Measurements from ENCODE around the gene MRC1. TPM values are rescaled to one million over a fixed set of nuclear protein-coding genes. Genes with fewer than 3 reads are reported as not detected.

Gene MRC1
- total and polyA plus RNA-seq, 2 of the 8 experiments (the other 6 are each of a cell fraction or from before 2014, with no cell fraction given) = 0.03 to 0.06 TPM

DNA sequence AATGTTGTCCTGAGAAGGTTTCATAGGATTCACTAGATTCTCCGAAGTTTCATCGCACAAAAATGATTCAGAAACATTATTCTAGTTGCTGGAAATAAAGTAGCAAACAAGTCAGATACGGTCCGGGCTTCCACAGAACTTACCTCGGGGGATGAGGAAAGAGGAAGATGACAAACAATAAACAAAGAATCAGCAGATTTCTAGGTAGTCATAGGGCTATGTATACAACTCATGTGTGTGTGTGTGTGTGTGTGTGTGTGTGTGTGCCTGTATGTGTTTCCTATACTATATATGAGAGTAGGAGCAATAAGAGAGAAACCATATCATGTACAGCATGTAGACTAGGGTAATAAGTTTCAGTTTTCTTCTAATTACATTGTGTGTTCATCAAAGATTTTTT, 40.7 kb upstream of the MRC1 start:
- Histone ChIP-seq H4K20me1 (replicated peaks in 1 of 2; ENCODE audit: control insufficient read depth in 1 of 2, insufficient read depth in 2 of 2, low read length in 2 of 2) (peaks cover 0 to 2% of the 10 kb centered on the region in 2 experiments), H3K4me1 (replicated peaks in 1 of 4; ENCODE audit: control insufficient read depth in 3 of 4, insufficient read depth in 4 of 4, low read length in 3 of 4) (peaks cover 0 to 4% (median 3%) of the 10 kb centered on the region in 4 experiments; a peak in 2 of 7 replicates), H2BK120ac (replicated peaks; ENCODE audit: low read depth, low read length) (no peak overlapping the region), H2BK20ac (ENCODE audit: low read length) (no peak overlapping the region), H4K91ac (replicated peaks; ENCODE audit: insufficient read length, low read length) (no peak overlapping the region), H3K18ac (ENCODE audit: extremely low read depth, low read length) (no peak overlapping the region), H3K4me3 (ENCODE audit: extremely low read depth in 1 of 4, insufficient read depth in 2 of 4, low read depth in 3 of 4, low read length in 4 of 4) (no peak overlapping the region), H3K23me2 (ENCODE audit: low read depth, low read length) (no peaks in the 10 kb centered on the region), H4K5ac (ENCODE audit: insufficient read length, low read depth, low read length) (no peak overlapping the region), H3K4me2 (ENCODE audit: insufficient read depth in 1 of 2, low read depth in 2 of 2, low read length in 2 of 2) (no peak overlapping the region), H4K8ac (ENCODE audit: extremely low read depth, insufficient read depth, low read length) (no peak overlapping the region), H3K27me3 (replicated peaks in 1 of 4; ENCODE audit: control insufficient read depth in 3 of 4, extremely low read depth in 1 of 4, insufficient read depth in 3 of 4, low read length in 3 of 4) (peaks cover 19 to 29% (median 24%) of the 10 kb centered on the region in 4 experiments), H3K56ac (replicated peaks; ENCODE audit: insufficient read length, low read depth, low read length) (no peak overlapping the region), H3K79me1 (ENCODE audit: low read depth, low read length) (no peaks in the 10 kb centered on the region), H3K4ac (replicated peaks; ENCODE audit: insufficient read length, low read depth, low read length) (no peak overlapping the region), H3K23ac (ENCODE audit: insufficient read length) (no peak overlapping the region), H3K9ac (replicated peaks in 1 of 4; ENCODE audit: extremely low read depth in 1 of 4, low read depth in 3 of 4, low read length in 3 of 4) (no peak overlapping the region), H2BK15ac (ENCODE audit: low read length) (no peak overlapping the region), H3K36me3 (ENCODE audit: control insufficient read depth in 2 of 4, insufficient read depth in 4 of 4, low read length in 3 of 4) (no peaks in the 10 kb centered on the region), H2BK12ac (ENCODE audit: low read depth, low read length) (no peak overlapping the region), H2BK5ac (ENCODE audit: low read depth, low read length) (no peak overlapping the region), H3K27ac (ENCODE audit: low read depth, low read length) (no peak overlapping the region), H2AFZ (ENCODE audit: low read length) (no peak overlapping the region), H2AK5ac (ENCODE audit: low read depth, low read length) (no peak overlapping the region), H3K14ac (ENCODE audit: insufficient read length) (no peak overlapping the region), H3K9me3 (ENCODE audit: insufficient read depth in 2 of 2, low read depth in 1 of 2, low read length in 1 of 2) (peaks cover 0 to 5% of the 10 kb centered on the region in 2 experiments; a peak in 1 of 4 replicates), H3K79me2 (ENCODE audit: control insufficient read depth in 1 of 2, insufficient read depth in 2 of 2, low read length in 2 of 2) (no peaks in the 10 kb centered on the region)
- ChIA-PET POLR2A (ENCODE audit: partially characterized antibody) (no interaction called here), CTCF (ENCODE audit: partially characterized antibody) (interaction anchor here (2.2 kb wide), 1 partner anchor 26 kb away, joined by 6 read pairs; no protein-coding TSS in a partner anchor)
- DNase-seq (ENCODE audit: low read depth in 1 of 2, low spot score in 2 of 2) (no peak), FAIRE-seq (no peak)
- 89% methylated on average over 5 of the region's 5 CpGs; no CpG with 5 or more reads in 1 of the 2 experiments for WGBS, 2 experiments (ENCODE audit: extremely low coverage in 1 of 2, insufficient coverage in 1 of 2, insufficient read length in 1 of 2, insufficient replicate concordance in 2 of 2, low coverage in 1 of 2, low lambda C conversion rate in 2 of 2, missing lambda C conversion rate in 1 of 2)
- no peak for TF ChIP-seq CREB1 (IDR thresholded peaks at IDR 0.05)
- no peak for TF ChIP-seq TCF12 (IDR thresholded peaks at IDR 0.05; ENCODE audit: low read depth, low read length)
- no peak for TF ChIP-seq BCL11A (IDR thresholded peaks at IDR 0.05; ENCODE audit: low read depth in 2 of 2, low read length in 2 of 2)
- TF ChIP-seq POLR2A (IDR thresholded peaks at IDR 0.05; ENCODE audit: control extremely low read depth in 1 of 2, low read depth in 2 of 2, low read length in 2 of 2) = no peak
